ENCODE results near the gene P2RX1.
"Not testable (repeated sequence)": the region's sequence is repeated elsewhere in the genome, so short reads cannot be mapped to it uniquely, and the experiment has no call there.

Gene P2RX1

GRCh38 chr17:3951003-3951402 lies 34.7 kb upstream of the P2RX1 start:
- no peak for DNase-seq

GRCh38 chr17:3950584-3950983 lies 34.3 kb upstream of the P2RX1 start:
- no peak for DNase-seq

- DNase-seq: no peak
Observed at GRCh38 chr17:3949418-3949817, 33.2 kb upstream of the P2RX1 start.

- DNase-seq: not testable (repeated sequence)
Observed at GRCh38 chr17:3948551-3948950, 32.3 kb upstream of the P2RX1 start.

GRCh38 chr17:3947318-3947810 lies 31.1 kb upstream of the P2RX1 start:
- no peak for DNase-seq

- no peak for DNase-seq
Observed at GRCh38 chr17:3946711-3947235, 30.5 kb upstream of the P2RX1 start.

- DNase-seq: peak; percentile 75
Observed at GRCh38 chr17:3944485-3945388, 28.5 kb upstream of the P2RX1 start.

GRCh38 chr17:3943240-3943891 lies 27.1 kb upstream of the P2RX1 start:
- DNase-seq: no peak

GRCh38 chr17:3940965-3941698 lies 24.9 kb upstream of the P2RX1 start:
- DNase-seq: no peak

GRCh38 chr17:3937359-3937758 lies 21.1 kb upstream of the P2RX1 start:
- DNase-seq: no peak

GRCh38 chr17:3935825-3936355 lies 19.6 kb upstream of the P2RX1 start:
- DNase-seq: peak; percentile 22

GRCh38 chr17:3935140-3935542 lies 18.9 kb upstream of the P2RX1 start:
- DNase-seq: peak; percentile 55

- DNase-seq: no peak
Observed at GRCh38 chr17:3929764-3930163, 13.5 kb upstream of the P2RX1 start.

GRCh38 chr17:3929181-3929580 lies 12.9 kb upstream of the P2RX1 start:
- no peak for DNase-seq

GRCh38 chr17:3928406-3928805 lies 12.1 kb upstream of the P2RX1 start:
- DNase-seq: no peak

- DNase-seq: no peak
Observed at GRCh38 chr17:3927628-3928340, 11.5 kb upstream of the P2RX1 start.

- no peak for DNase-seq
Observed at GRCh38 chr17:3926860-3927627, 10.8 kb upstream of the P2RX1 start.

- no peak for DNase-seq
Observed at GRCh38 chr17:3925684-3926485, 9.6 kb upstream of the P2RX1 start.

- no peak for DNase-seq
Observed at GRCh38 chr17:3924512-3925350, 8.5 kb upstream of the P2RX1 start.
